ENCODE results near the gene CNTNAP2.
A peak's percentile ranks its signal among the peaks of the same experiment; 100 is the strongest.

DNA sequence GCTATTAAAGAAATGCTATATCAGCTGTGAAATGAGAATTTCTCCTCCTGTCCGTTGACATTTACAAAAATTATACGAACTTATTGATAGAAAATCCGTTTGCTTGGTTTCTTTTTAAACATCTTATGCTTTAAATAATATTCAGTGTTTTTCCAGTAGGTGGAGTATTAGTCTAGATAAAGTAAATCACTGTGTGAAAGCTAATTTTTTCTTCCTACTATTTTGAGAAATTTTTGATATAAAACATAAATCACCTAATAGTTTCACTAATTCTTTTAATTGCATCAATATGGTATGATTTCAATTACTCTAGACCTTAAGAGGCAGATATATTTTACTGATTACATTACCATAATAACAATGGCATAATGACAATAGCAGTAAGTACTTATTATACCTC, 2138.7 kb downstream of the CNTNAP2 start:
- TF ChIP-seq POLR2A (IDR thresholded peaks at IDR 0.05) = no peak
- TF ChIP-seq, protein P1, sequence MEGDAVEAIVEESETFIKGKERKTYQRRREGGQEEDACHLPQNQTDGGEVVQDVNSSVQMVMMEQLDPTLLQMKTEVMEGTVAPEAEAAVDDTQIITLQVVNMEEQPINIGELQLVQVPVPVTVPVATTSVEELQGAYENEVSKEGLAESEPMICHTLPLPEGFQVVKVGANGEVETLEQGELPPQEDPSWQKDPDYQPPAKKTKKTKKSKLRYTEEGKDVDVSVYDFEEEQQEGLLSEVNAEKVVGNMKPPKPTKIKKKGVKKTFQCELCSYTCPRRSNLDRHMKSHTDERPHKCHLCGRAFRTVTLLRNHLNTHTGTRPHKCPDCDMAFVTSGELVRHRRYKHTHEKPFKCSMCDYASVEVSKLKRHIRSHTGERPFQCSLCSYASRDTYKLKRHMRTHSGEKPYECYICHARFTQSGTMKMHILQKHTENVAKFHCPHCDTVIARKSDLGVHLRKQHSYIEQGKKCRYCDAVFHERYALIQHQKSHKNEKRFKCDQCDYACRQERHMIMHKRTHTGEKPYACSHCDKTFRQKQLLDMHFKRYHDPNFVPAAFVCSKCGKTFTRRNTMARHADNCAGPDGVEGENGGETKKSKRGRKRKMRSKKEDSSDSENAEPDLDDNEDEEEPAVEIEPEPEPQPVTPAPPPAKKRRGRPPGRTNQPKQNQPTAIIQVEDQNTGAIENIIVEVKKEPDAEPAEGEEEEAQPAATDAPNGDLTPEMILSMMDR (IDR thresholded peaks at IDR 0.05) = peak in 1 of 6 experiments; percentile 15
